ENCODE data around the gene CARMIL3.
"Not testable (repeated sequence)": the region's sequence is repeated elsewhere in the genome, so short reads cannot be mapped to it uniquely, and the experiment has no call there.

DNA sequence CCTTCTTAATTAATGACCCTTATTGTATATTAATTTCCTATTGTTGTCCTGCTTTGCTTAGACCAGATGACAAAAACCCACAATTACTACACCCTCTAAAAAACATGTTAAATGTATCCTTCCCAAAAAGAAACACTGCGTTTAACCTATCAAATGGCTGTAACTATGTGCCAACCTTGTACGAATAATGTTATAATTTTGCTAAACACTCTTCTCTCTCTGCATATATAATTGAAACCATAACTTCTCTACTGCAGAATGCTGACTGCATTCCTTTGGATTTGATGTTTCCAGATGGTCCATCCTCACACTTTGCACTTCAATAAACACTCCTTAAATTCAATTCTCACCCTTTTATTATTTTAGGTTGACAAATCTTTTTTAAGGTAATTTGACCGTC lies 31.3 kb upstream of the CARMIL3 start:
- TF ChIP-seq, protein P1, sequence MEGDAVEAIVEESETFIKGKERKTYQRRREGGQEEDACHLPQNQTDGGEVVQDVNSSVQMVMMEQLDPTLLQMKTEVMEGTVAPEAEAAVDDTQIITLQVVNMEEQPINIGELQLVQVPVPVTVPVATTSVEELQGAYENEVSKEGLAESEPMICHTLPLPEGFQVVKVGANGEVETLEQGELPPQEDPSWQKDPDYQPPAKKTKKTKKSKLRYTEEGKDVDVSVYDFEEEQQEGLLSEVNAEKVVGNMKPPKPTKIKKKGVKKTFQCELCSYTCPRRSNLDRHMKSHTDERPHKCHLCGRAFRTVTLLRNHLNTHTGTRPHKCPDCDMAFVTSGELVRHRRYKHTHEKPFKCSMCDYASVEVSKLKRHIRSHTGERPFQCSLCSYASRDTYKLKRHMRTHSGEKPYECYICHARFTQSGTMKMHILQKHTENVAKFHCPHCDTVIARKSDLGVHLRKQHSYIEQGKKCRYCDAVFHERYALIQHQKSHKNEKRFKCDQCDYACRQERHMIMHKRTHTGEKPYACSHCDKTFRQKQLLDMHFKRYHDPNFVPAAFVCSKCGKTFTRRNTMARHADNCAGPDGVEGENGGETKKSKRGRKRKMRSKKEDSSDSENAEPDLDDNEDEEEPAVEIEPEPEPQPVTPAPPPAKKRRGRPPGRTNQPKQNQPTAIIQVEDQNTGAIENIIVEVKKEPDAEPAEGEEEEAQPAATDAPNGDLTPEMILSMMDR (IDR thresholded peaks at IDR 0.05; ENCODE audit: low read length): not testable (repeated sequence)
- TF ChIP-seq EZH2 (IDR thresholded peaks at IDR 0.05; ENCODE audit: borderline replicate concordance, low read length): not testable (repeated sequence)
